A673 (cell line): ENCODE results near the gene PBOV1. TPM values are rescaled to one million over a fixed set of nuclear protein-coding genes. Genes with fewer than 3 reads are reported as not detected.

Experiments used
- BruUV-seq: library from RNA; stranded (reverse); fragments of 400-500 nt; replicated peaks from 2 replicates; lab custom pipeline; 2021; lab: Mats Ljungman, UMichigan
- CTCF ChIA-PET: fragments of 300-600 bp; sonication (Branson Sonifier 250); formaldehyde crosslinking; loops from one replicate; lab custom pipeline; 2022; ENCODE audit warnings: antibody characterized with exemption; lab: Charles Lee
- POLR2A ChIA-PET: fragments of 300-600 bp; sonication (Branson Sonifier 250); formaldehyde crosslinking; loops from one replicate; lab custom pipeline; 2022; ENCODE audit warnings: antibody characterized with exemption; ENCODE audit not compliant: low non-redundant PET; lab: Charles Lee
- DNase-seq: peaks from one replicate; pipeline ENCODE4 v3.0.0-alpha.2; 2015; ENCODE audit warnings: low spot score
- H3K27ac ChIP-seq: fragments of 200-600 bp; sonication (generic); 2 replicates; pipeline ENCODE4 v1.5.1; 2016; ENCODE audit warnings: mixed run types, low read depth, mild to moderate bottlenecking, mixed read lengths, antibody characterized with exemption, low read length; ENCODE audit not compliant: poor library complexity, severe bottlenecking
- H3K27me3 ChIP-seq: fragments of 200-600 bp; sonication (generic); replicated peaks from 2 replicates; pipeline ENCODE4 v1.6.1; 2017; ENCODE audit warnings: mixed run types, low read depth, mild to moderate bottlenecking, mixed read lengths, antibody characterized with exemption, low read length; ENCODE audit not compliant: insufficient read depth, poor library complexity
- H3K36me3 ChIP-seq: fragments of 200-600 bp; sonication (generic); 2 replicates; pipeline ENCODE4 v1.6.1; 2016; ENCODE audit warnings: mixed run types, mild to moderate bottlenecking, mixed read lengths, antibody characterized with exemption, low read length; ENCODE audit not compliant: insufficient read depth, poor library complexity, severe bottlenecking
- H3K4me1 ChIP-seq: fragments of 200-600 bp; sonication (generic); 2 replicates; pipeline ENCODE4 v1.6.1; 2017; ENCODE audit warnings: mixed run types, mild to moderate bottlenecking, mixed read lengths, antibody characterized with exemption, low read length; ENCODE audit not compliant: insufficient read depth, poor library complexity, severe bottlenecking
- H3K4me3 ChIP-seq: fragments of 200-600 bp; sonication (generic); 2 replicates; pipeline ENCODE4 v1.5.1; 2016; ENCODE audit warnings: low read depth, mixed run types, mild to moderate bottlenecking, mixed read lengths, low read length; ENCODE audit not compliant: poor library complexity, severe bottlenecking
- H3K9me3 ChIP-seq: fragments of 200-600 bp; sonication (generic); 2 replicates; pipeline ENCODE4 v1.6.1; 2016; ENCODE audit warnings: mixed run types, low read depth, mild to moderate bottlenecking, mixed read lengths, antibody characterized with exemption, low read length; ENCODE audit not compliant: poor library complexity, severe bottlenecking
- CTCF ChIP-seq: fragments of 300-800, 200-600 bp; sonication (generic); conservative IDR thresholded peaks from 2 replicates; pipeline ENCODE4 v1.5.1; 2017; ENCODE audit warnings: low read depth, mild to moderate bottlenecking, antibody characterized with exemption, low read length, moderate library complexity, mixed read lengths
- EZH2 ChIP-seq: fragments of 200-600 bp; sonication (generic); IDR thresholded peaks from 2 replicates; pipeline ENCODE4 v1.6.1; 2017; ENCODE audit warnings: borderline replicate concordance, low read depth, mild to moderate bottlenecking, mixed read lengths, antibody characterized with exemption, low read length; ENCODE audit not compliant: poor library complexity, severe bottlenecking
- intact Hi-C: fragments of 100-400 bp; cut with micrococcal nuclease; formaldehyde crosslinking; loops from one replicate; pipeline ENCODE4 v1.10.0; 2022; ENCODE audit not compliant: unreplicated experiment
- total RNA-seq: library from RNA; stranded (reverse); gene quantifications from 2 replicates; pipeline ENCODE4 v1.2.3, GENCODE V29; 2021

Gene PBOV1
- total RNA-seq, 1 experiment from 2014 or later: not detected

GRCh38 chr6:138225953-138226352, 7.7 kb upstream of the PBOV1 start:
- Histone ChIP-seq H3K9me3 (no peaks in the 10 kb centered on the region), H3K27ac (no peak overlapping the region), H3K36me3 (no peaks in the 10 kb centered on the region), H3K4me3 (no peak overlapping the region), H3K27me3 (no peaks in the 10 kb centered on the region), H3K4me1 (peaks cover 3% of the 10 kb centered on the region)
- no peak for DNase-seq
- CTCF ChIA-PET: no interaction called here
- BruUV-seq: no TSS peak
- POLR2A ChIA-PET: no interaction called here
- intact Hi-C loops: no loop called here
- TF ChIP-seq EZH2: no peak
- TF ChIP-seq CTCF: no peak

GRCh38 chr6:138222901-138223546, 4.7 kb upstream of the PBOV1 start:
- intact Hi-C loops: no loop called here
- TF ChIP-seq CTCF (no peak), EZH2 (no peak)
- Histone ChIP-seq H3K36me3 (no peaks in the 10 kb centered on the region), H3K4me1 (peaks cover 3% of the 10 kb centered on the region), H3K27ac (no peak overlapping the region), H3K27me3 (no peaks in the 10 kb centered on the region), H3K4me3 (no peak overlapping the region), H3K9me3 (no peaks in the 10 kb centered on the region)
- DNase-seq: no peak
- BruUV-seq: no TSS peak
- ChIA-PET POLR2A (no interaction called here), CTCF (no interaction called here)

- Histone ChIP-seq H3K9me3 (no peaks in the 10 kb centered on the region), H3K27me3 (no peaks in the 10 kb centered on the region), H3K36me3 (no peaks in the 10 kb centered on the region), H3K4me1 (no peaks in the 10 kb centered on the region), H3K4me3 (no peak overlapping the region), H3K27ac (no peak overlapping the region)
- DNase-seq: no peak
- no TSS peak for BruUV-seq
- TF ChIP-seq CTCF (no peak), EZH2 (no peak)
- intact Hi-C loops: no loop called here
- ChIA-PET CTCF (no interaction called here), POLR2A (no interaction called here)
Observed at GRCh38 chr6:138219901-138220300, 1.6 kb upstream of the PBOV1 start.
